ENCODE measurements around the gene YPEL3.
A peak's percentile ranks its signal among the peaks of the same experiment; 100 is the strongest.

YPEL3 gene

DNA sequence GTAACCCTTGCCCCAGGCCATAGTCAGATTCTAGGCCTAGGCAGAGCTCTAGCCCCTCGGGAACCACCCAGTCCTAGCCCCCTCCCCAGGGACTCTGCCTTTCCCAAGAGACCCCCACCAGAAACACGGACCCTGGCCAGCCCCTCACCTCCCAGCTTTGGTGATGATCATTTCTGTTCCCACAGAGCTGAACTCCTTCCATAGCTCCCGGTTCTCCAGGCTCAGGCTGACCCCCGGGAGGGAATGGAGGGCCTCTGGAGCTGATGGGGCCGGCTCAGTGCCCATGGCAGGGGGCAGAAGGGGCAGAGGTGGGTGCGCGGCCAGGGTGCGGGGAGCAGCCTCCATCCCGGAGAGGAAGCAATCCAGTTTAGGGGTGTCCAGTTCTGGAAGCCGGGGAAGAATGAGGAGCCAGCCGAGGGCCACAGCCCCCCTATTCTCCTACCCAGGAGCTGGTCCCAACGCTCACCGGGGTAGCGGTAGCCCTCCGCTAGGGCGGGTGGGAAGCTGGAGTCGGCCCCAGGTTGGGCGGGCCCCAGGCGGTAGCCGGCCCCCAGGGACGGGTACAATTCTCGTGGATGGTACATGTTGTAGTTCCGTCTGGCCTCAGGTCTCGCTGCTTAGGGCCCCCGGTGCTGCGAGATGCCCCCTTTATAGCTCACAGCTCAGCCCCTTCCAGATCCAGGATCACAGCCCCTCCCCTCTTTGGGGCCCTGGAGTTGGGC is 5.2 kb downstream of the YPEL3 start:
- DNase-seq (ENCODE audit: low spot score) = no peak

- no peak for DNase-seq (ENCODE audit: low spot score)
Observed at GRCh38 chr16:30088832-30089624, 7.0 kb downstream of the YPEL3 start.

DNA sequence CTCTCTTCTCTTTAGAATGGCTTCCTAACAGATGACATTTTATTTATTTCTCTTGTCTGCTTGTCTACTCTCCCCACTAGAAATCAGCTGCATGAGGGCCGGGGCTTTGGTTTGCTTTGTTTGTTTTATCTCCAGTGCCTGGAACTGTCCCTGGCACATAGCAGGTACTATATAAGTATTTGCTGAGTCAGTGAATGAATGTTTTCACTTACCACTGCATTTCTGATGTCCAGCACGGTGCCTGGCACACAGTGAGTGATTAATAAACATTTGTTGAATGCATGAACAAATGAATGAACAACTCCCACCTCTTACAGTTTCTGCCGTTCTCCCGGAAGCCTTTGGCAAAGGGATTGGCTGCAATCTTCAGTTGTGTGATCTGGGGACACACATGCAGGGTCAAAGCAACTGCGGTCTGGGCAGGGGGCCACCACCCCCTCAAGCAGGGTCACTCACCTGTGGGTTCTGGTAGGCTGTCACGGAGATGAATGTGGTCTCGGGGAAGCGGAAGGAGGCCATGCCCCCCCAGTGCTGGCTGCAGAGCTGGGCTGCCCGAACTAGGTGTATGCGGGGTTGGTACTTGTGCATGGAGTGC is 7.7 kb downstream of the YPEL3 start:
- no peak for DNase-seq (ENCODE audit: low spot score)

GRCh38 chr16:30087181-30087898 is 8.7 kb downstream of the YPEL3 start:
- no peak for DNase-seq (ENCODE audit: low spot score)

DNA sequence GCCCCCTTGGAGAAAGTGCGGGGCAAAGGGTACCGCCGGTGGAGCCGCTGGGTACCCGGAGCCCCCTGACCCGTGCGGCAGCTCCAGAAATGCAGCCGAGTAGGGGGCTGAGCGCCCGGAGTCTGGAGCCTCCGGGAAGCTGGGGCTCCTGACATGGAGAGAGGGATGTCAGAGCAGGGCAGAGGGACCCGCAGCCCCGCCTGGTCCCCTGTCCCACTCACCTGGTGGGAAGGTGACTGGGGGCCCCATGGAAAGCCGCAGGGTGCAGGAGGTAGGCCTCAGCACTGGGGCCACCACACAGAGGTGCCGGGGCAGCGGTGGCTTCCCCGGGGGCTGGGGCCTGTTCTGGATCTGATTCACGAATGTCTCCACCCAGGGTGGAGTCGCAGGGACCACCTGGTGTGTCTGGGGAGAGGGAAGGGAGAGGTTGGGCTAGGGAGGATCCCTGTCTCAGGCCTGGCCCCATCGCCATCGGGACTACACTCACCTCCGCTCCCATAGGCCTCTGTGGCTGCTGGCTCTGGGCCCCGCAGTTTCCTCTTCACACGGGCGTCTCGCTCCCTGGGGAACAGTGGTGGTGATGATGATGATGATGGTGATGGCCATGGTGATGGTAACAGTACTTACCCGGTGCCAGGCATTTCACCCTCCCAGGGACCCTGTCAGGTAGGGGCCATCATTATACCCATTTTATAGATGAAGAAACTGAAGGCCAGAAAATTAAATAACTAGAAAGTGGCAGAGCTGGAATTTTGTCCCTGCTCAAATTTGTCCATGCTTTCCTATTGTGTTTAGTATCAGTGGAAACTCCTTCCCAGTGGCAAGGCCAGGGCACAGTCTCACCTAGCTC is 9.5 kb downstream of the YPEL3 start:
- DNase-seq (ENCODE audit: low spot score) = no peak

- no peak for DNase-seq (ENCODE audit: low spot score)
Observed at GRCh38 chr16:30085820-30086219, 10.2 kb downstream of the YPEL3 start.

GRCh38 chr16:30085247-30085646 is 10.8 kb downstream of the YPEL3 start:
- no peak for DNase-seq (ENCODE audit: low spot score)

DNA sequence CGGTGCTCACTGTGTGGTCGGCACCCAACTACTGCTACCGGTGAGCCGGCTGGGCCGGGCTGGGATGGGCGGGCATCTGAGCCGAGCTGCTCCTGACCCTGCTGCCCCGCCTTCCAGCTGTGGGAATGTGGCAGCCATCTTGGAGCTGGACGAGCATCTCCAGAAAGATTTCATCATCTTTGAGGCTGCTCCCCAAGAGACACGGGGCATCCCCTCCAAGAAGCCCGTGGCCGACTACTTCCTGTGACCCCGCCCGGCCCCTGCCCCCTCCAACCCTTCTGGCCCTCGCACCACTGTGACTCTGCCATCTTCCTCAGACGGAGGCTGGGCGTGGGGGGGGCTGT is 11.2 kb downstream of the YPEL3 start:
- no peak for DNase-seq (ENCODE audit: low spot score)

DNA sequence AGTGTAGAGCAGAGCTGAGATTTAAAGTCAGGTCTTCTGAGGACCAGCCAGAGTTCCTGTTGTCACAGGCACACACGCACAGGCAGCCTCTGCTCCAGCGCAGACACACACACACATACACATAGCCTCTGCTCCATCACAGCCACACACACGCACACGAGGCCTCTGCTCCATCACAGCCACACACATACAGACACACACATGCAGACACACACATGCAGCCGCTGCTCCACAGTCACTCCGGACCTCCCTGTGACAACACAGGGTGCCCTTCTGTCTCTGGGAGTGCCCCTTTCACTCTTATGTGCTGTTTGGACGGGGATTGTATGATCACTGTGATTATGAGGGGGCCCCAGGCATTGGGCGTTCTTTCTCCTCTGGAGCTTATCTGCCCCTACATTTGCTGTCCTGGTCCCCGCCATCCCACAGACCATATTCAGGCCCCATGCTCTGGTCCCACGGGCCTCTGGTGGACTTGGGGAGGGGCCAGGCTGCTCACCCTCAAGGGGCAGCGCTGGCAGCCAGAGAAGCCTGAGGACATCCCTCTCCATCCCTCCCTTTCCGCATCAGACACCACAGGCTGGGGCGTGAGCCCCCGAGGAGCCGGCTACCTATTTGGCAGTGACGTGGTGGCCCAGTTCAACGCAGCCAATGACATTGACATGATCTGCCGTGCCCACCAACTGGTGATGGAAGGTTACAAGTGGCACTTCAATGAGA is 11.8 kb downstream of the YPEL3 start:
- no peak for DNase-seq (ENCODE audit: low spot score)

- DNase-seq (ENCODE audit: low spot score) = no peak
Observed at GRCh38 chr16:30083216-30084055, 12.6 kb downstream of the YPEL3 start.

- DNase-seq (ENCODE audit: low spot score) = no peak
Observed at GRCh38 chr16:30082545-30083090, 13.4 kb downstream of the YPEL3 start.

DNA sequence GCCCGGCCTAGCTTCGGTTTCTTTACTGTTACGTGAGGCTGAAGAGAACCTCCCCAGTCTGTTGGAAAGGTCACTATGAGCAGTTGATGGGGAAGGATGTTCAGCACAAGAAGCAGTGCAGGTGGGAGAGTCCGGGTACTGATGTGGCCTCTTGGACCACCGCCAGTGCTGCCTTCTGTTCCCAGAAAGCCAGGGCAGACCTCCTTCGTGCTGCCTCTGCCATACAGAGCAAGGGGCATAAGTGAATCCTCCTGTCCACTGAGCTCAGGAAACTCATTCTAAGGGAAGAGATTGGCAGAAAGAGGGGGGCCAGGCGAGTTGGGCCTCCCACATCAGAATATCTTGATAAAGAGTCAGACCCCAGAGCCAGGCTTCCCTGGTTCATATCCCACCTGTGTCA is 16.5 kb downstream of the YPEL3 start:
- DNase-seq (ENCODE audit: low spot score) = no peak

DNA sequence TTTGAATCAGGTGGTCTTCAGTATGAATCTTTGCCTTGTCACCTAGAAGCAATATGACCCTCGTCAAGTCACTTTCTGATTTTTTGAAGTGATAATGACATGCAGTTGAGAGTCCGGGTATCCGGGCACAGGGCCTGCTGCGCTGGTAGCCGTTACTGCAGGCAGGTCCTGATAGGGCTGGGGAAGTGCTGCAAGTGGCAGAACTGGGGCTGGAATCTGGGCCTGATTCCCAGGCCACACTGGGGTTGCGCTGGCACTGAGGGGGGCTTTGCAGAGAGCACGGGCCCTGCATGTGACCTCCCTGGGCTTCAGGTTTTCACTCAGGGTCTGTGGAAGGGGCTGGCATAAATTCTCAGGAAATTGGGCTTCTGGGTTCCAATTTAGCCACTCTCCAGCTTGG is 17.3 kb downstream of the YPEL3 start:
- DNase-seq (ENCODE audit: low spot score) = no peak

- peak; percentile 65 for DNase-seq (ENCODE audit: low spot score)
Observed at GRCh38 chr16:30077656-30078055, 18.4 kb downstream of the YPEL3 start.

DNA sequence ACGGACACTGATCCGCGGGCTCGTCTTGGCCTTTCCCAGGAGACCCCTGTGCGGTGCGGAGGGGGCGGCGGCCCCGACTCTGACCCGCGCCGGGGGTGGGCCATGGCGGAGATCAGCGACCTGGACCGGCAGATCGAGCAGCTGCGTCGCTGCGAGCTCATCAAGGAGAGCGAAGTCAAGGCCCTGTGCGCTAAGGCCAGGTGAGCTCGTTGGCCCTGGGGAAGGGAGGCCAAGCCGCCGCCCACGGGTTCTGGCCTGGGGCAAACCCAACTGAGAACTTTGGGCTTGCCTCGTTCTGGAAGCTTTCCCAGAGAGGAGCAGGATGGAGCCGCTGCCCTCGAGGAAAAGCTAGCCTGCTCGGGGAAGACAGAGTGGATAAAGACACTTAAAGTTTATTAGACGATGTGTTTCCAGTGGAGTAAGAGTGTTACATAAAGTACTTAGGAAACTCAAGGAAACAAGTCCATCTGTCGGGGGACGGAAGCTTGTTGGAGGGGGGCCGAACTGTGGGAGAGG is 19.7 kb downstream of the YPEL3 start:
- DNase-seq (ENCODE audit: low spot score) = no peak

- DNase-seq (ENCODE audit: low spot score) = peak; percentile 93
Observed at GRCh38 chr16:30075503-30076275, 20.3 kb downstream of the YPEL3 start, which contains the start of gene PPP4C. TSS of gene PPP4C (plus strand) at chr16:30075994. CDS start at chr16:30076378, 384 bp downstream.

DNA sequence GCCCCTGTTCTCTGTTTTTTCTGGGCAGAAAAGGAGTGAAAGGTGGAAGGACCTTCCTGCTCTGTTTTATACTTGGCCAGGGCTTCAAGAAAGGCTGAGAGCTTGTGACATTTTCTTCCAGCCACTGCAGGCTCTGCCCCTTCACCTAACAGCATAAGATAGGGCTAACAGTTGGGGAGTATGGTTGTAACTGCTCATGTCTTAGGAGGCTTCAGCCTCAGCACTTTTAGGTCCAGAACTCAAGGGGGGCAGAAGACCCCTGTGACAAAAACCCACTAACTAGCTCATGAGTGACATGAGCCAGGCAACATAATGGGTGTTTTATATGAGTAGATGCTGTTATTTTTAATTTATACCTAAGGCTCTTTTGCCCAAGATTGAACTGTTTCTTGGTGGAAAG is 25.5 kb downstream of the YPEL3 start:
- DNase-seq (ENCODE audit: low spot score) = no peak

DNA sequence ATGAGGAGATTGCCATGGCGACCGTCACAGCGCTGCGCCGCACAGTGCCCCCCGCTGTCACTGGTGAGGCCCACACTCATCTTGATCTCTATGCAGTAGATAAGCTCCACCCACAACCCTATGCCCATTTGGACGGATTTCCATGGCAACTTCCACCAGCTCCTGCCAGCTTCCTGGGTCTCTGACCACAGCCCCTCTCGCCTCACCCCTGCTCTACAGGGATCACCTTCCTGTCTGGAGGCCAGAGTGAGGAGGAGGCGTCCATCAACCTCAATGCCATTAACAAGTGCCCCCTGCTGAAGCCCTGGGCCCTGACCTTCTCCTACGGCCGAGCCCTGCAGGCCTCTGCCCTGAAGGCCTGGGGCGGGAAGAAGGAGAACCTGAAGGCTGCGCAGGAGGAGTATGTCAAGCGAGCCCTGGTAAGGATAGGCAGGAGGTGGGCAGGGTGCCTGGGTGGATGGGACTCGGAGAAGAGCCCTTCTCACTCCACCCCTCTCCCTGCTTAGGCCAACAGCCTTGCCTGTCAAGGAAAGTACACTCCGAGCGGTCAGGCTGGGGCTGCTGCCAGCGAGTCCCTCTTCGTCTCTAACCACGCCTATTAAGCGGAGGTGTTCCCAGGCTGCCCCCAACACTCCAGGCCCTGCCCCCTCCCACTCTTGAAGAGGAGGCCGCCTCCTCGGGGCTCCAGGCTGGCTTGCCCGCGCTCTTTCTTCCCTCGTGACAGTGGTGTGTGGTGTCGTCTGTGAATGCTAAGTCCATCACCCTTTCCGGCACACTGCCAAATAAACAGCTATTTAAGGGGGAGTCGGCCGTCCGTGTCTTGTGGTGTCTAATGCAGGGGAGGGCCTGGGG is 26.2 kb downstream of the YPEL3 start:
- no peak for DNase-seq (ENCODE audit: low spot score)

Data from RKO (cell line).